ENCODE results near the gene SHLD1.

SHLD1 gene

GRCh38 chr20:5888041-5888440 lies 137.8 kb downstream of the SHLD1 start:
- Histone ChIP-seq H3K4me3 (ENCODE audit: low read depth, low read length) (no peak overlapping the region), H3K9me3 (ENCODE audit: severe bottlenecking) (no peaks in the 10 kb centered on the region), H3K27ac (no peak overlapping the region), H3K36me3 (no peaks in the 10 kb centered on the region), H3K27me3 (ENCODE audit: insufficient read depth, low read depth, severe bottlenecking) (no peaks in the 10 kb centered on the region)
- no peak for DNase-seq
- no peak for TF ChIP-seq CTCF (IDR thresholded peaks at IDR 0.05; ENCODE audit: low read depth, low read length)

GRCh38 chr20:5890773-5891441 lies 140.7 kb downstream of the SHLD1 start:
- Histone ChIP-seq H3K4me3 (ENCODE audit: low read depth, low read length) (no peak overlapping the region), H3K9me3 (ENCODE audit: severe bottlenecking) (no peaks in the 10 kb centered on the region), H3K27me3 (ENCODE audit: insufficient read depth, low read depth, severe bottlenecking) (no peaks in the 10 kb centered on the region), H3K36me3 (no peaks in the 10 kb centered on the region), H3K27ac (no peak overlapping the region)
- no peak for TF ChIP-seq CTCF (IDR thresholded peaks at IDR 0.05; ENCODE audit: low read depth, low read length)
- no peak for DNase-seq

- Histone ChIP-seq H3K9me3 (ENCODE audit: severe bottlenecking) (no peaks in the 10 kb centered on the region), H3K4me3 (ENCODE audit: low read depth, low read length) (no peak overlapping the region), H3K27ac (no peak overlapping the region), H3K27me3 (ENCODE audit: insufficient read depth, low read depth, severe bottlenecking) (no peaks in the 10 kb centered on the region), H3K36me3 (no peaks in the 10 kb centered on the region)
- no peak for TF ChIP-seq CTCF (IDR thresholded peaks at IDR 0.05; ENCODE audit: low read depth, low read length)
- no peak for DNase-seq
These were observed 142.9 kb downstream of the SHLD1 start for GRCh38 chr20:5893052-5893451.

- no peak overlapping the region for H3K4me3 ChIP-seq (ENCODE audit: low read depth, low read length)
- no peak for DNase-seq
- no peaks in the 10 kb centered on the region for H3K36me3 ChIP-seq
- H3K27ac ChIP-seq: no peak overlapping the region
- no peaks in the 10 kb centered on the region for H3K27me3 ChIP-seq (ENCODE audit: insufficient read depth, low read depth, severe bottlenecking)
- TF ChIP-seq CTCF (IDR thresholded peaks at IDR 0.05; ENCODE audit: low read depth, low read length): no peak
- H3K9me3 ChIP-seq (ENCODE audit: severe bottlenecking): no peaks in the 10 kb centered on the region
These were observed 143.4 kb downstream of the SHLD1 start for GRCh38 chr20:5893621-5894020.

- no peak for DNase-seq
- H3K9me3 ChIP-seq (ENCODE audit: severe bottlenecking): no peaks in the 10 kb centered on the region
- TF ChIP-seq CTCF (IDR thresholded peaks at IDR 0.05; ENCODE audit: low read depth, low read length): no peak
- H3K36me3 ChIP-seq: no peaks in the 10 kb centered on the region
- no peak overlapping the region for H3K27ac ChIP-seq
- no peaks in the 10 kb centered on the region for H3K27me3 ChIP-seq (ENCODE audit: insufficient read depth, low read depth, severe bottlenecking)
- no peak overlapping the region for H3K4me3 ChIP-seq (ENCODE audit: low read depth, low read length)
These were observed 145.4 kb downstream of the SHLD1 start for GRCh38 chr20:5895626-5896025.

- no peak for TF ChIP-seq CTCF (IDR thresholded peaks at IDR 0.05; ENCODE audit: low read depth, low read length)
- no peak for DNase-seq
- no peak overlapping the region for H3K4me3 ChIP-seq (ENCODE audit: low read depth, low read length)
- H3K27ac ChIP-seq: no peak overlapping the region
- H3K9me3 ChIP-seq (ENCODE audit: severe bottlenecking): no peaks in the 10 kb centered on the region
- H3K36me3 ChIP-seq: no peaks in the 10 kb centered on the region
- H3K27me3 ChIP-seq (ENCODE audit: insufficient read depth, low read depth, severe bottlenecking): no peaks in the 10 kb centered on the region
These were observed 149.2 kb downstream of the SHLD1 start for GRCh38 chr20:5899444-5899843.

Measured in WERI-Rb-1 (cell line).